ENCODE data around the gene CIC.

DNA sequence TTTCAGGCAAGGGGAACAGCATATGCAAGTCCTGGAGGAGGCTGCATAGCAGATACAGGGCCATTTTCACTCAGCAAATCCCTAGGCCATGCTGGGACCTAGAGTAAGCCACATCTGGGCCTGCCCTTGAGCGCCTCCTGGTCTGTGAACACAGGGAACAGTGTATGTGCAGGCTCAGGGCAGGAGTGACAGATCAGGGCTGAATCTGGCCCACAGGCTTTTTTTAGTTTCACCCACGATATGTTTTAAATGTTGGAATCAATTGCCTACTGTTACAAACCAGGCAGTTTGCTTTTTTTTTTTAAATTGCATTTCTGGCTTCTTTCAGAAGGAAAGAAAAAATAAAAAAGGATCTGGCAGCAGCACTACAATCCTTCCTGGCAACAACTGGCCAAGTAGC lies 42.6 kb downstream of the CIC start:
- TF ChIP-seq, protein P1, sequence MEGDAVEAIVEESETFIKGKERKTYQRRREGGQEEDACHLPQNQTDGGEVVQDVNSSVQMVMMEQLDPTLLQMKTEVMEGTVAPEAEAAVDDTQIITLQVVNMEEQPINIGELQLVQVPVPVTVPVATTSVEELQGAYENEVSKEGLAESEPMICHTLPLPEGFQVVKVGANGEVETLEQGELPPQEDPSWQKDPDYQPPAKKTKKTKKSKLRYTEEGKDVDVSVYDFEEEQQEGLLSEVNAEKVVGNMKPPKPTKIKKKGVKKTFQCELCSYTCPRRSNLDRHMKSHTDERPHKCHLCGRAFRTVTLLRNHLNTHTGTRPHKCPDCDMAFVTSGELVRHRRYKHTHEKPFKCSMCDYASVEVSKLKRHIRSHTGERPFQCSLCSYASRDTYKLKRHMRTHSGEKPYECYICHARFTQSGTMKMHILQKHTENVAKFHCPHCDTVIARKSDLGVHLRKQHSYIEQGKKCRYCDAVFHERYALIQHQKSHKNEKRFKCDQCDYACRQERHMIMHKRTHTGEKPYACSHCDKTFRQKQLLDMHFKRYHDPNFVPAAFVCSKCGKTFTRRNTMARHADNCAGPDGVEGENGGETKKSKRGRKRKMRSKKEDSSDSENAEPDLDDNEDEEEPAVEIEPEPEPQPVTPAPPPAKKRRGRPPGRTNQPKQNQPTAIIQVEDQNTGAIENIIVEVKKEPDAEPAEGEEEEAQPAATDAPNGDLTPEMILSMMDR (IDR thresholded peaks at IDR 0.05 in 2 of 3, conservative IDR thresholded peaks at IDR 0.05 in 1 of 3; ENCODE audit: control insufficient read depth in 2 of 3, extremely low read depth in 1 of 3, insufficient read depth in 1 of 3, low read depth in 3 of 3, low read length in 3 of 3) = peak in 1 of 3 experiments; percentile 3; a peak in 1 of 6 replicates
- TF ChIP-seq ASH2L (IDR thresholded peaks at IDR 0.05; ENCODE audit: borderline replicate concordance, low read depth) = no peak
- no peak for TF ChIP-seq KLF5 (IDR thresholded peaks at IDR 0.05; ENCODE audit: partially characterized antibody)
- TF ChIP-seq EP300 (IDR thresholded peaks at IDR 0.05; ENCODE audit: borderline replicate concordance in 1 of 2, control insufficient read depth in 1 of 2, low read depth in 2 of 2, low read length in 2 of 2) = no peak
- no peak for TF ChIP-seq EGR1 (IDR thresholded peaks at IDR 0.05; ENCODE audit: borderline replicate concordance in 1 of 2, low read depth in 2 of 2, low read length in 2 of 2)
- TF ChIP-seq POLR2A (IDR thresholded peaks at IDR 0.05; ENCODE audit: low read depth, low read length) = no peak
- TF ChIP-seq EZH2 (IDR thresholded peaks at IDR 0.05; ENCODE audit: borderline replicate concordance, control insufficient read depth, low read depth, low read length) = no peak

All from GM12878 (cell line).